ENCODE results near the gene ITGAL. TPM values are rescaled to one million over a fixed set of nuclear protein-coding genes. Genes with fewer than 3 reads are reported as not detected.
"Not testable (repeated sequence)": the region's sequence is repeated elsewhere in the genome, so short reads cannot be mapped to it uniquely, and the experiment has no call there.

The ITGAL gene
- total and polyA plus RNA-seq, 7 donors, result 0.60 to 20.7 (median 2.8) TPM

- Histone ChIP-seq H3K4me1 (no peaks in the 10 kb centered on the region), H3K4me3 (no peak overlapping the region), H3K9me3 (no peaks in the 10 kb centered on the region), H3K27me3 (peaks cover 0 to 39% (median 18%) of the 10 kb centered on the region in 3 donors), H3K36me3 (no peaks in the 10 kb centered on the region), H3K27ac (no peak overlapping the region)
- no peak for DNase-seq
- intact Hi-C loops (cut with DNase I), result no loop called here
- TF ChIP-seq EP300 (IDR thresholded peaks at IDR 0.05), result no peak
- WGBS, 2 donors, result 55 to 65% methylated on average over 35 of the region's 35 CpGs
Observed at GRCh38 chr16:30474074-30474452, 1.5 kb downstream of the ITGAL start.

- no peak overlapping the region for H3K27ac ChIP-seq
- 84 to 87% methylated on average over 7 of the region's 7 CpGs for WGBS, 2 donors
- TF ChIP-seq EP300 (IDR thresholded peaks at IDR 0.05) (no peak), POLR2AphosphoS5 (IDR thresholded peaks at IDR 0.05) (no peak), CTCF (IDR thresholded peaks at IDR 0.05) (no peak)
- intact Hi-C loops (cut with DNase I), result no loop called here
- no peak for DNase-seq
- H3K4me3 ChIP-seq, result no peak overlapping the region
- H3K36me3 ChIP-seq, result no peaks in the 10 kb centered on the region
- H3K9me3 ChIP-seq, result no peaks in the 10 kb centered on the region
- H3K4me1 ChIP-seq, result no peaks in the 10 kb centered on the region
- peaks cover 0 to 39% (median 18%) of the 10 kb centered on the region in 3 donors for H3K27me3 ChIP-seq
Observed at GRCh38 chr16:30474684-30475083, 2.1 kb downstream of the ITGAL start.

GRCh38 chr16:30476991-30477390 is 4.4 kb downstream of the ITGAL start:
- Histone ChIP-seq H3K36me3 (no peaks in the 10 kb centered on the region), H3K27me3 (peaks cover 0 to 39% (median 18%) of the 10 kb centered on the region in 3 donors), H3K4me1 (no peaks in the 10 kb centered on the region), H3K4me3 (no peak overlapping the region), H3K9me3 (no peaks in the 10 kb centered on the region), H3K27ac (no peak overlapping the region)
- WGBS, 2 donors, result 57 to 71% methylated on average over 3 of the region's 3 CpGs
- intact Hi-C loops (cut with DNase I), result no loop called here
- no peak for DNase-seq
- TF ChIP-seq POLR2AphosphoS5 (IDR thresholded peaks at IDR 0.05), result no peak
- TF ChIP-seq CTCF (IDR thresholded peaks at IDR 0.05), result no peak
- no peak for TF ChIP-seq POLR2A (IDR thresholded peaks at IDR 0.05)
- no peak for TF ChIP-seq EP300 (IDR thresholded peaks at IDR 0.05)

DNA sequence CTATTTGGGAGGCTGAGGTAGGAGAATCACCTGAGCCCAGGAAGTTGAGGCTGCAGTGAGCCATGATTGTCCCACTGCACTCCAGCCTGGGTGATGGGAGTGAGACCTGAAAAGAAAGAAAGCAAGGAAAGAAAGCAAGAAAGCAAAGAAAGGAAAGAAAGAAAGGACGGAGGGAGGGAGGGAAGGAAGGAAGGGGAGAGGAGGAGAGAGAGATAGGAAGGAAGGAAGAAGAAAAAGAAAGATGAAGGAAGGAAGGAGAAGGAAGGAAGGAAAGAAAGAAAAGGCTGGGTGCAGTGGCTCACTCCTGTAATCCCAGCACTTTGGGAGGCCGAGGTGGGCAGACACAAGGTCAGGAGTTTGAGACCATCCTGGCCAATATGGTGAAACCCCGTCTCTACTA is 5.2 kb downstream of the ITGAL start:
- H3K27me3 ChIP-seq, result peaks cover 0 to 32% (median 14%) of the 10 kb centered on the region in 3 donors
- H3K36me3 ChIP-seq; H3K27ac ChIP-seq; DNase-seq; H3K4me1 ChIP-seq; intact Hi-C loops (cut with DNase I); H3K9me3 ChIP-seq; H3K4me3 ChIP-seq: not testable (repeated sequence)
- WGBS, 2 donors, result 90 to 93% methylated on average over 3 of the region's 3 CpGs

GRCh38 chr16:30478766-30479478 is 6.4 kb downstream of the ITGAL start:
- Histone ChIP-seq H3K27ac (no peak overlapping the region), H3K36me3 (no peaks in the 10 kb centered on the region), H3K4me1 (no peaks in the 10 kb centered on the region), H3K27me3 (peaks cover 0 to 20% (median 7%) of the 10 kb centered on the region in 3 donors), H3K9me3 (no peaks in the 10 kb centered on the region), H3K4me3 (no peak overlapping the region)
- intact Hi-C loops (cut with DNase I), result no loop called here
- TF ChIP-seq POLR2AphosphoS5 (IDR thresholded peaks at IDR 0.05) (no peak), POLR2A (IDR thresholded peaks at IDR 0.05) (no peak), CTCF (IDR thresholded peaks at IDR 0.05) (no peak), EP300 (IDR thresholded peaks at IDR 0.05) (no peak)
- no peak for DNase-seq
- WGBS, 2 donors, result 88 to 93% methylated on average over 12 of the region's 12 CpGs

GRCh38 chr16:30481381-30481780 is 8.8 kb downstream of the ITGAL start:
- intact Hi-C loops (cut with DNase I), result no loop called here
- H3K4me3 ChIP-seq, result no peak overlapping the region
- no peaks in the 10 kb centered on the region for H3K4me1 ChIP-seq
- no peak for DNase-seq
- TF ChIP-seq CTCF (IDR thresholded peaks at IDR 0.05) (no peak), POLR2A (IDR thresholded peaks at IDR 0.05) (no peak), EP300 (IDR thresholded peaks at IDR 0.05) (no peak), POLR2AphosphoS5 (IDR thresholded peaks at IDR 0.05) (no peak)
- H3K36me3 ChIP-seq, result no peaks in the 10 kb centered on the region
- H3K27ac ChIP-seq, result no peak overlapping the region
- H3K27me3 ChIP-seq, result peaks cover 0 to 4% (median 0%) of the 10 kb centered on the region in 3 donors
- 89% methylated on average over 5 of the region's 5 CpGs for WGBS, 2 donors
- H3K9me3 ChIP-seq, result no peaks in the 10 kb centered on the region

Measured in sigmoid colon (tissue), 7 donors.